ENCODE data around the gene SREK1IP1. TPM values are rescaled to one million over a fixed set of nuclear protein-coding genes. Genes with fewer than 3 reads are reported as not detected.

Gene SREK1IP1
- total RNA-seq, 1 experiment from 2014 or later, result 31.7 TPM

DNA sequence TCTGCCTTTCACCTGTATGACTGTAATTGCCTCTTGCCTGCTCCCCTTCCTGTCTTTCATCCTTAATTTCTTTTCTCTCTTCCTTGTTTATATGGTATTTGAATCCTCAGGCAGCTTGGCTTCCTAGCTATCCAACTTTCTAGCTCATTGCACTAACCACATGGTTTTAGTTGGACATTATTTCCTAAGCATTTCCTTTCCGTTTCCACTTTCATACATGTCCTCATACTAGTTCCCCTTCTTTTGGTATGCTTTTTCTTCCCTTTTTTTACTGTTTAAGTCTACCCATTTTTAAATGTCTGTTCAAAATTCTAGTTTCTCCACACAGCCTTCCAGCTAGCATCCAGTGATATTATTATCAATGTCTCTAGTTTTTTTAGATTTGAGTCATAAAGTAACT, 6.8 kb upstream of the SREK1IP1 start:
- H3K27ac ChIP-seq (ENCODE audit: low read depth, low read length, poor library complexity, severe bottlenecking), result no peak overlapping the region
- CTCF ChIA-PET, result no interaction called here
- no TSS peak for BruUV-seq (replicated peaks)
- peaks cover 12% of the 10 kb centered on the region for H3K4me1 ChIP-seq (ENCODE audit: insufficient read depth, low read length, poor library complexity, severe bottlenecking)
- no peaks in the 10 kb centered on the region for H3K9me3 ChIP-seq (ENCODE audit: low read depth, low read length, poor library complexity, severe bottlenecking)
- peaks cover 4% of the 10 kb centered on the region for H3K36me3 ChIP-seq (ENCODE audit: insufficient read depth, low read length, poor library complexity, severe bottlenecking)
- no peaks in the 10 kb centered on the region for H3K27me3 ChIP-seq (replicated peaks; ENCODE audit: insufficient read depth, low read depth, low read length, poor library complexity)
- TF ChIP-seq EZH2 (IDR thresholded peaks at IDR 0.05; ENCODE audit: borderline replicate concordance, low read depth, low read length, poor library complexity, severe bottlenecking), result no peak
- TF ChIP-seq, protein P1, sequence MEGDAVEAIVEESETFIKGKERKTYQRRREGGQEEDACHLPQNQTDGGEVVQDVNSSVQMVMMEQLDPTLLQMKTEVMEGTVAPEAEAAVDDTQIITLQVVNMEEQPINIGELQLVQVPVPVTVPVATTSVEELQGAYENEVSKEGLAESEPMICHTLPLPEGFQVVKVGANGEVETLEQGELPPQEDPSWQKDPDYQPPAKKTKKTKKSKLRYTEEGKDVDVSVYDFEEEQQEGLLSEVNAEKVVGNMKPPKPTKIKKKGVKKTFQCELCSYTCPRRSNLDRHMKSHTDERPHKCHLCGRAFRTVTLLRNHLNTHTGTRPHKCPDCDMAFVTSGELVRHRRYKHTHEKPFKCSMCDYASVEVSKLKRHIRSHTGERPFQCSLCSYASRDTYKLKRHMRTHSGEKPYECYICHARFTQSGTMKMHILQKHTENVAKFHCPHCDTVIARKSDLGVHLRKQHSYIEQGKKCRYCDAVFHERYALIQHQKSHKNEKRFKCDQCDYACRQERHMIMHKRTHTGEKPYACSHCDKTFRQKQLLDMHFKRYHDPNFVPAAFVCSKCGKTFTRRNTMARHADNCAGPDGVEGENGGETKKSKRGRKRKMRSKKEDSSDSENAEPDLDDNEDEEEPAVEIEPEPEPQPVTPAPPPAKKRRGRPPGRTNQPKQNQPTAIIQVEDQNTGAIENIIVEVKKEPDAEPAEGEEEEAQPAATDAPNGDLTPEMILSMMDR (conservative IDR thresholded peaks at IDR 0.05; ENCODE audit: low read depth, low read length), result no peak
- DNase-seq (ENCODE audit: low spot score), result no peak
- POLR2A ChIA-PET (ENCODE audit: low non-redundant PET), result no interaction called here
- H3K4me3 ChIP-seq (ENCODE audit: low read depth, low read length, poor library complexity, severe bottlenecking), result no peak overlapping the region
- intact Hi-C loops (cut with micrococcal nuclease; ENCODE audit: unreplicated experiment), result no loop called here

DNA sequence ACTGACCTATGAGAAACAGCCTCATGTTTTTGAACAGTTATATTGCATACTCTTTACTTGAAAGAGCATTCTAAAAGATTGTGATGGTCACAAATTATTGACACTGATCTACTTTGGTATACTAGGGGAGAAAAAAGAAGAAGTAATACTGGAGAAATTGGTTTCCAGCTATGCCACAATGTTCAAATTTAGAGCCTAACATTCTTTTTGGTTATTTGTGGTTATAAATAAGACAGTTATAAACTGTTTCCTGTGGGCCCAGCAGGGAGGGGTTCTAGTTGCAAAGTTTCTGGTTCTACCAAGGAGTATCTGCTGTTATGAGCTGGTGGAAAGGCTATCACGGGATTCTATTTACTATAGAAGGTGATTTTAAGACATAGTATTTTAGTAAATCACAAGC, 5.0 kb upstream of the SREK1IP1 start:
- ChIA-PET CTCF (no interaction called here), POLR2A (ENCODE audit: low non-redundant PET) (no interaction called here)
- Histone ChIP-seq H3K27me3 (replicated peaks; ENCODE audit: insufficient read depth, low read depth, low read length, poor library complexity) (no peaks in the 10 kb centered on the region), H3K36me3 (ENCODE audit: insufficient read depth, low read length, poor library complexity, severe bottlenecking) (peaks cover 4% of the 10 kb centered on the region), H3K4me1 (ENCODE audit: insufficient read depth, low read length, poor library complexity, severe bottlenecking) (peaks cover 17% of the 10 kb centered on the region), H3K9me3 (ENCODE audit: low read depth, low read length, poor library complexity, severe bottlenecking) (no peaks in the 10 kb centered on the region), H3K4me3 (ENCODE audit: low read depth, low read length, poor library complexity, severe bottlenecking) (no peak overlapping the region), H3K27ac (ENCODE audit: low read depth, low read length, poor library complexity, severe bottlenecking) (no peak overlapping the region)
- no peak for TF ChIP-seq EZH2 (IDR thresholded peaks at IDR 0.05; ENCODE audit: borderline replicate concordance, low read depth, low read length, poor library complexity, severe bottlenecking)
- TF ChIP-seq, protein P1 (conservative IDR thresholded peaks at IDR 0.05; ENCODE audit: low read depth, low read length), result no peak
- intact Hi-C loops (cut with micrococcal nuclease; ENCODE audit: unreplicated experiment), result no loop called here
- peak; percentile 49 for DNase-seq (ENCODE audit: low spot score)
- BruUV-seq (replicated peaks), result no TSS peak

DNA sequence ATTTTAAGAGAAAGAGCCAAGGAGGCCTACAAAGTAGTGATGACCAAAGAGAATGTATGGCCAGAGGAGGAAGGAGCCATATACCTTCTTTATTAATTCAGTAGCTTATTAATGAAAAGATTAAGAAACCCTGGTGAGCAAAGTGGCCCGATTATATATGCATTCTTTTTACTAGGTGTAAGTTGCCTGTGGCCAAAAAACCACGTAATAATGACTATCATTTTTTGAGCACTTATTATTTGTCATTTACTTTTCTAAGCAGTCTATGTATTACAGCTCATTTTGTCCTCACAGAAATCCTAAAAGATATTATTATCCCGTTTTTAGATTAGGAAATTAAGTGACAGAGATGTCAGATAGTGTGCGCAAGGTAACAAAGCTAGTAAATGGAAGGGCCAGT, 3.2 kb upstream of the SREK1IP1 start:
- Histone ChIP-seq H3K9me3 (ENCODE audit: low read depth, low read length, poor library complexity, severe bottlenecking) (no peaks in the 10 kb centered on the region), H3K4me3 (ENCODE audit: low read depth, low read length, poor library complexity, severe bottlenecking) (no peak overlapping the region), H3K36me3 (ENCODE audit: insufficient read depth, low read length, poor library complexity, severe bottlenecking) (peaks cover 5% of the 10 kb centered on the region), H3K27me3 (replicated peaks; ENCODE audit: insufficient read depth, low read depth, low read length, poor library complexity) (no peaks in the 10 kb centered on the region), H3K27ac (ENCODE audit: low read depth, low read length, poor library complexity, severe bottlenecking) (no peak overlapping the region), H3K4me1 (ENCODE audit: insufficient read depth, low read length, poor library complexity, severe bottlenecking) (peaks cover 24% of the 10 kb centered on the region)
- intact Hi-C loops (cut with micrococcal nuclease; ENCODE audit: unreplicated experiment), result no loop called here
- BruUV-seq (replicated peaks), result no TSS peak
- CTCF ChIA-PET, result no interaction called here
- TF ChIP-seq EZH2 (IDR thresholded peaks at IDR 0.05; ENCODE audit: borderline replicate concordance, low read depth, low read length, poor library complexity, severe bottlenecking), result no peak
- TF ChIP-seq, protein P1 (conservative IDR thresholded peaks at IDR 0.05; ENCODE audit: low read depth, low read length), result no peak
- POLR2A ChIA-PET (ENCODE audit: low non-redundant PET), result no interaction called here
- DNase-seq (ENCODE audit: low spot score), result no peak
